Midbrain (tissue), 1 donor: ENCODE results near the gene CCDC87.
A peak's percentile ranks its signal among the peaks of the same experiment; 100 is the strongest.

Experiments
- DNase-seq: peaks from one replicate; lab custom pipeline; 2025; lab: John Stamatoyannopoulos, UW

The CCDC87 gene

GRCh38 chr11:66580803-66581202 lies 12.1 kb downstream of the CCDC87 start:
- no peak for DNase-seq

- DNase-seq, result peak; percentile 55
These were observed 13.8 kb downstream of the CCDC87 start for GRCh38 chr11:66579017-66579606.

GRCh38 chr11:66570850-66571180 lies 22.0 kb downstream of the CCDC87 start:
- no peak for DNase-seq

- DNase-seq, result no peak
These were observed 22.6 kb downstream of the CCDC87 start for GRCh38 chr11:66570079-66570849.

- no peak for DNase-seq
These were observed 23.8 kb downstream of the CCDC87 start for GRCh38 chr11:66569076-66569475.

- peak; percentile 96 for DNase-seq
These were observed 24.5 kb downstream of the CCDC87 start, which contains the start of gene CTSF for GRCh38 chr11:66568124-66568916. CTSF (minus strand) TSS chr11:66568606; CDS start chr11:66568486, 120 bp downstream.

GRCh38 chr11:66567787-66568123 lies 25.1 kb downstream of the CCDC87 start:
- no peak for DNase-seq

GRCh38 chr11:66566221-66566620 lies 26.6 kb downstream of the CCDC87 start:
- DNase-seq, result no peak

- DNase-seq, result no peak
These were observed 27.9 kb downstream of the CCDC87 start for GRCh38 chr11:66564984-66565383.

- DNase-seq, result no peak
These were observed 28.3 kb downstream of the CCDC87 start for GRCh38 chr11:66564538-66564937.

- no peak for DNase-seq
These were observed 29.0 kb downstream of the CCDC87 start for GRCh38 chr11:66563832-66564231.

- no peak for DNase-seq
These were observed 29.8 kb downstream of the CCDC87 start for GRCh38 chr11:66562907-66563583.

GRCh38 chr11:66562275-66562674 lies 30.6 kb downstream of the CCDC87 start:
- no peak for DNase-seq

GRCh38 chr11:66561975-66562248 lies 31.0 kb downstream of the CCDC87 start:
- DNase-seq, result no peak

GRCh38 chr11:66561178-66561974 lies 31.5 kb downstream of the CCDC87 start:
- DNase-seq, result no peak

- DNase-seq, result no peak
These were observed 32.8 kb downstream of the CCDC87 start for GRCh38 chr11:66559866-66560676.

GRCh38 chr11:66559142-66559865 lies 33.6 kb downstream of the CCDC87 start:
- DNase-seq, result no peak

GRCh38 chr11:66557733-66558326 lies 35.0 kb downstream of the CCDC87 start:
- DNase-seq, result no peak

- no peak for DNase-seq
These were observed 36.8 kb downstream of the CCDC87 start for GRCh38 chr11:66556086-66556485.

GRCh38 chr11:66555416-66555815 lies 37.4 kb downstream of the CCDC87 start:
- no peak for DNase-seq
